ENCODE measurements around the gene RRBP1.

- TF ChIP-seq POLR2A (IDR thresholded peaks at IDR 0.05) (no peak), CTCF (IDR thresholded peaks at IDR 0.05) (no peak), EP300 (IDR thresholded peaks at IDR 0.05) (no peak)
These were observed 39.9 kb upstream of the RRBP1 start for GRCh38 chr20:17721802-17722486.
